GM13977 (cell line): ENCODE measurements around the gene ANXA6.

Experiments used
- DNase-seq: peaks from one replicate; pipeline ENCODE4 v3.0.0; 2012; ENCODE audit warnings: low spot score
- in situ Hi-C: fragments of 300-500 bp; cut with MboI; formaldehyde crosslinking; loops from one replicate; pipeline ENCODE4 v1.12.0; 2022; ENCODE audit warnings: low sequenced_read_pairs, low pct_unique_long_range_greater_than_20kb, mixed read lengths, inconsistent platforms; ENCODE audit not compliant: unreplicated experiment
- TF ChIP-seq, protein P1 (sequence below): IDR thresholded peaks from 2 replicates; pipeline ENCODE4 v1.5.1; 2012; ENCODE audit warnings: mild to moderate bottlenecking, control low read depth; ENCODE audit not compliant: insufficient read depth; ENCODE audit errors: extremely low read depth, missing control alignments

ANXA6 gene

DNA sequence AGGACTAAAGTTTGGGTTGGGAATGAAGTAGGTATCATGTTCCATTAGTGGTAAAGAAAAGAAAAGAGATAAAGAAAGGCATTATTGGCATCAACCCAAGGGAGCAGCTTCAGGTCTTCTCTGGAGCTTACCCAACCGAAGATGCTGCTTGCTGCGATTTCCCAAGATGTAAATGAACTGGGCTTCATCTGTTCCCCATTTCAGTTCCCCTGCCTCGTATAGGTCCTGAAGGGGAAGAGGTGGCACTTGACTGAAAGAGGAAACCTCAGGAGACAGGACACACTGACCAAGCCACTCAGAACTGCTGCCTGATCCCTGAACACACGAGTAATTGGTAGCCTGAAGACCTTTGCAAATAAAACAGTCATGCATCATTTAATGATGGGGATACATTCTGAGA, 24.6 kb downstream of the ANXA6 start:
- no peak for DNase-seq
- in situ Hi-C loops, result no loop called here
- TF ChIP-seq, protein P1, sequence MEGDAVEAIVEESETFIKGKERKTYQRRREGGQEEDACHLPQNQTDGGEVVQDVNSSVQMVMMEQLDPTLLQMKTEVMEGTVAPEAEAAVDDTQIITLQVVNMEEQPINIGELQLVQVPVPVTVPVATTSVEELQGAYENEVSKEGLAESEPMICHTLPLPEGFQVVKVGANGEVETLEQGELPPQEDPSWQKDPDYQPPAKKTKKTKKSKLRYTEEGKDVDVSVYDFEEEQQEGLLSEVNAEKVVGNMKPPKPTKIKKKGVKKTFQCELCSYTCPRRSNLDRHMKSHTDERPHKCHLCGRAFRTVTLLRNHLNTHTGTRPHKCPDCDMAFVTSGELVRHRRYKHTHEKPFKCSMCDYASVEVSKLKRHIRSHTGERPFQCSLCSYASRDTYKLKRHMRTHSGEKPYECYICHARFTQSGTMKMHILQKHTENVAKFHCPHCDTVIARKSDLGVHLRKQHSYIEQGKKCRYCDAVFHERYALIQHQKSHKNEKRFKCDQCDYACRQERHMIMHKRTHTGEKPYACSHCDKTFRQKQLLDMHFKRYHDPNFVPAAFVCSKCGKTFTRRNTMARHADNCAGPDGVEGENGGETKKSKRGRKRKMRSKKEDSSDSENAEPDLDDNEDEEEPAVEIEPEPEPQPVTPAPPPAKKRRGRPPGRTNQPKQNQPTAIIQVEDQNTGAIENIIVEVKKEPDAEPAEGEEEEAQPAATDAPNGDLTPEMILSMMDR, result no peak

GRCh38 chr5:151130922-151131891, 26.4 kb downstream of the ANXA6 start:
- in situ Hi-C loops, result no loop called here
- TF ChIP-seq, protein P1, result no peak
- DNase-seq, result no peak

DNA sequence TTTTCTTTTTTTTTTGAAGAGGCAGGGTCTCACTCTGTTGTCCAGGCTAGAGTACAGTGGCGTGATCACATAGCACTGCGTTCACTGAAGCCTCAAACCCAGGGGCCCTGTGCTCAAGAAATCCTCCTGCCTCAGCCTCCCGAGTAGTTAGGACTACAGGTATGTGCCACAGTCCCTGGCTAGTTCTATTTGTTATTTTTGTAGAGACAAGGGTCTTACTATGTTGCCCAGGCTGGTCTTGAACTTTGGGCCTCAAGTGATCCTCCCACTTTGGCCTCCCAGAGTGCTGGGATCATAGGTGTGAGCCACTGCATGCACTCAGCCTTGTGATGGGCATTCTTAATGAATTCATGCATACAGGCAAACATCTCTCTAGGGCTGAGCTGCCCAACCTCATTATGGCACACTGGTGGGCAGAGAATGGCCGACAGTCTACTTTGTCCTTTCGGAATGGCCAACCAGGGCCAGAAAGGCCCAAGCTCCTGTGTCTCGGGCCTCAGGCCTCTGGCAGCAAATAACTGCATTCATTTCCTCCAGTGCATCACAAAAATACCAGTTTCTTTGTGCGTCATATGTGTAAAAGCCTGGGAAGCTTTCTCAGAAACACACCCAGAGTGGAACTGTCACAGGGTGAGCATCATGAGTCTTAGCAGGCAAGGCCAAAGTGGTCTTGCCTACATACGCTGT, 27.2 kb downstream of the ANXA6 start:
- in situ Hi-C loops, result no loop called here
- TF ChIP-seq, protein P1, result no peak
- DNase-seq, result no peak

DNA sequence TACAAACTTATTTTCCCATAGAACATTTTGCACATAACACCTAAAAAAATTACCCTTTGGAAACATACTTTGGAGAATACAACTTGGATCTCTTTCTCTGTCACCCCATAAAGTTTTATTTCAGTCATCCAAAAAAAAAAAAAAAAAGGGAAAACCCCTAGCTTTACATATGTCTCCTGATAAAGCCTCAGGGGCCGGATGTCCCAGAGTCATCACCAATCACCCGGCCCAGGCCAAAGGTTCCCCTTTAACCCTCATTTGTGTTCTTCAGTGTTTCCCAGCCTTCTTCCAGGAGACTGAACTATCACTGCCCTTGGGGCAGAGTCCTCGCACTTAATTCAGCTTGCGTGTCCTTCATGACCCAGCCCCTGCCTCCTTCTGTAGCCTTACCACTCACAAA, 28.8 kb downstream of the ANXA6 start:
- in situ Hi-C loops, result no loop called here
- TF ChIP-seq, protein P1, result no peak
- peak; percentile 42 for DNase-seq

- TF ChIP-seq, protein P1, result no peak
- no peak for DNase-seq
- in situ Hi-C loops, result no loop called here
Measured at GRCh38 chr5:151127926-151128325, 29.7 kb downstream of the ANXA6 start.

DNA sequence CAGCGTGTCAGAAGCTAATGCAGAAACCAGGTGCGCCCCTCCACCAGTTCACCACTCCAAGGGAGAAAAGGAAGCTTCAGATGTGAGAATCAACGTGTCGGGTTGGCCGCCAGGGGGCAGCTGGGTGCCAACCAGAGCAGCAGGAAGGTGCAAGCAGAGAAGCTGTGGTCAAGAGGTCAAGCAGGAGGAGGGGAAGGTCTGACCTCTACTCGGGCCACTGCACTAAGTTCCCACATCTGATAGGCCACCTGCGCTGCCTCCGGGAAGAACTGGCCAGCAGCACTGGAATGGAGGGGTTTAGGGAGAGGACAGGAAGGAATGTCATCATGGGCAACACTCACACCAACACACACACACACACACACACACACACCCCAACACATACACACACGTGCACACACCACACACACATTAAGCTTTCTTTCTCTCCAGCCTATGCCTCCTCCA, 31.4 kb downstream of the ANXA6 start:
- in situ Hi-C loops, result no loop called here
- TF ChIP-seq, protein P1, result peak; percentile 86
- peak; percentile 60 for DNase-seq
